HepG2 (cell line): ENCODE results near the gene CXCL17. TPM values are rescaled to one million over a fixed set of nuclear protein-coding genes. Genes with fewer than 3 reads are reported as not detected.
"Not testable (repeated sequence)": the region's sequence is repeated elsewhere in the genome, so short reads cannot be mapped to it uniquely, and the experiment has no call there.

Experiments
- ATAC-seq: fragments of 200-7000 bp; cut with Tn5 transposase; 3 replicates; pipeline ENCODE4 v1.9.1; 2020; ENCODE audit warnings: mild to moderate bottlenecking, moderate library complexity
- BruUV-seq: library from RNA; stranded (reverse); fragments of 400-500 nt; replicated peaks from 2 replicates; lab custom pipeline; 2021; lab: Mats Ljungman, UMichigan
- CTCF ChIA-PET: fragments of 300-600 bp; formaldehyde crosslinking; extraction: SDS; loops from one replicate; lab custom pipeline; 2021; ENCODE audit warnings: low total read pairs, inconsistent platforms, low intra/inter-chr PET ratio; lab: Yijun Ruan, JAX
- POLR2A ChIA-PET: fragments of 350-600 bp; sonication (Branson Sonifier 250); formaldehyde crosslinking; loops from one replicate; lab custom pipeline; 2020; ENCODE audit warnings: antibody characterized with exemption, inconsistent platforms; lab: Yijun Ruan, JAX
- DNase-seq: peaks from one replicate; pipeline ENCODE4 v3.0.0-alpha.2; 2015; ENCODE audit warnings: low spot score
- FAIRE-seq: peaks from 3 replicates; lab custom pipeline; 2011; peaks lifted over from hg19 to GRCh38; lab: Jason Lieb, UNC
- H2AFZ ChIP-seq: one replicate; pipeline ENCODE4 v1.6.1; 2011; ENCODE audit warnings: low read length, inconsistent platforms
- H3K27ac ChIP-seq: fragments of 300-600 bp; 3 replicates; pipeline ENCODE4 v1.8.0; 2011; ENCODE audit warnings: mixed run types, mild to moderate bottlenecking, mixed read lengths, low read length, inconsistent platforms; ENCODE audit not compliant: insufficient read depth; ENCODE audit errors: extremely low read length
- H3K27me3 ChIP-seq, 2 experiments: fragments of 200-600 bp in 1 of 2; 2 replicates in 1 of 2; 3 replicates in 1 of 2; pipeline versions ENCODE4 v1.6.0 to v1.8.0; 2011; ENCODE audit warnings: low read length in 2 of 2, mild to moderate bottlenecking in 2 of 2, moderate library complexity in 2 of 2, inconsistent platforms in 1 of 2; ENCODE audit not compliant: insufficient read depth in 2 of 2, control insufficient read depth in 1 of 2
- H3K36me3 ChIP-seq, 2 experiments: fragments of 200-600 bp in 1 of 2; replicated peaks in 1 of 2; 2 replicates in 1 of 2; 3 replicates in 1 of 2; pipeline versions ENCODE4 v1.5.1 to v1.8.0; 2011; ENCODE audit warnings: low read length in 2 of 2, inconsistent platforms in 1 of 2; ENCODE audit not compliant: insufficient read depth in 2 of 2, control insufficient read depth in 1 of 2
- H3K4me1 ChIP-seq: 2 replicates; pipeline ENCODE4 v1.5.1; 2012; ENCODE audit warnings: low read length, inconsistent platforms; ENCODE audit not compliant: insufficient read depth
- H3K4me2 ChIP-seq: 2 replicates; pipeline ENCODE4 v1.6.0; 2011; ENCODE audit warnings: low read depth, low read length, inconsistent platforms
- H3K4me3 ChIP-seq, 3 experiments: fragments of 200-600 bp in 1 of 3; sonication (generic), shearing (Covaris generic) in 1 of 3; replicated peaks in 1 of 3; 2 replicates each; pipeline ENCODE4 v1.5.1; 2011 to 2016; ENCODE audit warnings: low read length in 3 of 3, inconsistent platforms in 2 of 3, low read depth in 2 of 3, mild to moderate bottlenecking in 2 of 3, control low read depth in 1 of 3, mixed read lengths in 1 of 3; ENCODE audit not compliant: insufficient read depth in 1 of 3
- H3K79me2 ChIP-seq: one replicate; pipeline ENCODE4 v1.6.1; 2011; ENCODE audit warnings: low read length, inconsistent platforms; ENCODE audit not compliant: insufficient read depth
- H3K9ac ChIP-seq: 2 replicates; pipeline ENCODE4 v1.6.0; 2011; ENCODE audit warnings: mild to moderate bottlenecking, low read depth, low read length, inconsistent platforms; ENCODE audit not compliant: insufficient read depth
- H3K9me3 ChIP-seq: 2 replicates; pipeline ENCODE4 v1.5.1; 2012; ENCODE audit warnings: mild to moderate bottlenecking, low read length
- H4K20me1 ChIP-seq: 2 replicates; pipeline ENCODE4 v1.6.0; 2011; ENCODE audit warnings: inconsistent platforms, mild to moderate bottlenecking, low read length, moderate library complexity; ENCODE audit not compliant: insufficient read depth
- ATM ChIP-seq: fragments of 450-650 bp; IDR thresholded peaks from 2 replicates; pipeline ENCODE4 v1.7.1; 2017; ENCODE audit warnings: mild to moderate bottlenecking, borderline replicate concordance
- FIP1L1 ChIP-seq: fragments of 200-400 bp; formaldehyde crosslinking; IDR thresholded peaks from 2 replicates; pipeline ENCODE4 v1.6.1; 2018; ENCODE audit warnings: low read depth, mild to moderate bottlenecking, low read length, moderate library complexity, borderline replicate concordance; ENCODE audit not compliant: insufficient read depth
- FOXO4 ChIP-seq: sonication (generic); formaldehyde crosslinking; conservative IDR thresholded peaks from 2 replicates; pipeline ENCODE4 v1.8.1; 2023; ENCODE audit warnings: missing genetic modification reagents
- IKZF4 ChIP-seq: sonication (generic); formaldehyde crosslinking; IDR thresholded peaks from 2 replicates; pipeline ENCODE4 v1.5.1; 2020; ENCODE audit warnings: borderline replicate concordance, mild to moderate bottlenecking, low read depth, missing genetic modification reagents; ENCODE audit errors: not compliant biosample characterization
- NFE2 ChIP-seq: sonication (generic); formaldehyde crosslinking; IDR thresholded peaks from 2 replicates; pipeline ENCODE4 v1.4.0; 2020; ENCODE audit warnings: missing genetic modification reagents
- PITX1 ChIP-seq: sonication (generic); formaldehyde crosslinking; IDR thresholded peaks from 2 replicates; pipeline ENCODE4 v1.5.1; 2020; ENCODE audit warnings: mild to moderate bottlenecking, missing genetic modification reagents
- THAP8 ChIP-seq: sonication (generic); formaldehyde crosslinking; IDR thresholded peaks from 2 replicates; pipeline ENCODE4 v1.5.1; 2020; ENCODE audit warnings: missing genetic modification reagents, mild to moderate bottlenecking, borderline replicate concordance
- U2AF2 ChIP-seq: fragments of 200-400 bp; formaldehyde crosslinking; IDR thresholded peaks from 2 replicates; pipeline ENCODE4 v1.6.1; 2017; ENCODE audit warnings: low read depth, mild to moderate bottlenecking, low read length
- ZNF264 ChIP-seq: sonication (generic); formaldehyde crosslinking; IDR thresholded peaks from 2 replicates; pipeline ENCODE4 v1.4.0; 2020; ENCODE audit warnings: missing genetic modification reagents
- ZNF354B ChIP-seq: sonication (generic); formaldehyde crosslinking; IDR thresholded peaks from 2 replicates; pipeline ENCODE4 v1.8.0; 2022; ENCODE audit warnings: mild to moderate bottlenecking, missing genetic modification reagents
- WGBS: methylation state at CpG from one replicate; pipeline ENCODE4 v1.1.6; 2017; ENCODE audit warnings: low lambda C conversion rate; 5-methylcytosine and 5-hydroxymethylcytosine counted together
- in situ Hi-C: cut with HindIII; loops from 2 replicates; pipeline ENCODE4 v1.10.0; 2017; ENCODE audit warnings: low pct_unique_long_range_greater_than_20kb; ENCODE audit not compliant: extremely low pct_ligation_motif_present
- intact Hi-C: fragments of 100-400 bp; cut with micrococcal nuclease; formaldehyde crosslinking; loops from one replicate; pipeline ENCODE4 v1.10.0; 2022; ENCODE audit not compliant: unreplicated experiment
- polyA plus RNA-seq, 8 experiments: library from polyadenylated mRNA; depleted of rRNA in 3 of 8; stranded (reverse) in 7 of 8; unstranded in 1 of 8; fragments of >200 nt; fragmentation: Illumina TruSeq in 4 of 8; extraction: Trizol in 4 of 8; gene quantifications; 2 replicates each; pipeline versions ENCODE4 v1.2.1 to v1.2.3, GENCODE V29; 2011 to 2016; ENCODE audit warnings: low read depth in 4 of 8, missing spikeins in 1 of 8, mixed read lengths in 1 of 8; ENCODE audit not compliant: insufficient read depth in 1 of 8
- total RNA-seq, 5 experiments: library from RNA; depleted of rRNA; stranded (reverse); fragments of >200 nt; fragmentation: Illumina TruSeq; extraction: Trizol; gene quantifications; 2 replicates each; pipeline ENCODE4 v1.2.3, GENCODE V29; 2016; ENCODE audit warnings: low read depth in 1 of 5

Gene CXCL17
- total and polyA plus RNA-seq, 2 of the 13 experiments (the other 11 are each of a cell fraction or from before 2014, with no cell fraction given): 0.12 TPM; not detected in 1

GRCh38 chr19:42487032-42487797 is 44.5 kb upstream of the CXCL17 start:
- in situ Hi-C loops (no loop called here), intact Hi-C loops (no loop called here)
- FAIRE-seq: no peak
- peaks cover 89% of the 10 kb centered on the region for H3K4me1 ChIP-seq
- H3K79me2 ChIP-seq: no peaks in the 10 kb centered on the region
- peak overlapping the region; percentile 96 for H3K27ac ChIP-seq
- peak overlapping the region; percentile 52; the same call in 1 of the 2 replicates for H3K9ac ChIP-seq
- H4K20me1 ChIP-seq: no peaks in the 10 kb centered on the region
- ATAC-seq: no peak
- H3K4me2 ChIP-seq: peak overlapping the region; percentile 70; the same call in 1 of the 2 replicates
- H3K4me3 ChIP-seq: no peak overlapping the region
- no peak for TF ChIP-seq IKZF4 (CRISPR knock-in tag)
- no peak for TF ChIP-seq ZNF354B (CRISPR knock-in tag)
- no peak for TF ChIP-seq ATM
- TF ChIP-seq PITX1 (CRISPR knock-in tag): no peak
- no peak for TF ChIP-seq NFE2 (CRISPR knock-in tag)
- TF ChIP-seq FOXO4 (CRISPR knock-in tag): no peak
- no peak for TF ChIP-seq ZNF264
- TF ChIP-seq FIP1L1: no peak
- TF ChIP-seq U2AF2: no peak
- no peak for TF ChIP-seq THAP8 (CRISPR knock-in tag)
- no peak for DNase-seq
- WGBS: 100% methylated on average over 3 of the region's 3 CpGs
- no peaks in the 10 kb centered on the region for H3K27me3 ChIP-seq
- H3K9me3 ChIP-seq: no peaks in the 10 kb centered on the region
- ChIA-PET CTCF (no interaction called here), POLR2A (interaction anchor here (1.2 to 3.7 kb wide), 3 partner anchors 9 to 41 kb away, joined by 3 to 41 read pairs (median 14); partner anchors contain the start of gene CEACAM1)
- H2AFZ ChIP-seq: no peak overlapping the region
- H3K36me3 ChIP-seq: no peaks in the 10 kb centered on the region
- no TSS peak for BruUV-seq

- FAIRE-seq, intact Hi-C loops, H3K36me3 ChIP-seq, H3K9me3 ChIP-seq, H3K79me2 ChIP-seq, BruUV-seq, H2AFZ ChIP-seq, H3K27me3 ChIP-seq, in situ Hi-C loops, H4K20me1 ChIP-seq, H3K4me3 ChIP-seq, CTCF ChIA-PET, H3K4me2 ChIP-seq, ATAC-seq, DNase-seq: not testable (repeated sequence)
- POLR2A ChIA-PET: interaction anchor here (2.5 to 3.2 kb wide), 2 partner anchors 12 to 43 kb away, joined by 10 to 12 read pairs; partner anchors contain the start of gene CEACAM1
- WGBS: 92% methylated on average over 4 of the region's 4 CpGs
- peak overlapping the region; percentile 13 for H3K27ac ChIP-seq
- 0 out of 2 replicates have a peak overlapping the region, but pooled peaks have one; percentile 8 for H3K9ac ChIP-seq
- peaks cover 89% of the 10 kb centered on the region for H3K4me1 ChIP-seq
Observed at GRCh38 chr19:42485036-42485435, 42.3 kb upstream of the CXCL17 start.
